ENCODE measurements around the gene DEDD2. TPM values are rescaled to one million over a fixed set of nuclear protein-coding genes. Genes with fewer than 3 reads are reported as not detected.

The DEDD2 gene
- total RNA-seq, 1 experiment from 2014 or later: 45.6 TPM

DNA sequence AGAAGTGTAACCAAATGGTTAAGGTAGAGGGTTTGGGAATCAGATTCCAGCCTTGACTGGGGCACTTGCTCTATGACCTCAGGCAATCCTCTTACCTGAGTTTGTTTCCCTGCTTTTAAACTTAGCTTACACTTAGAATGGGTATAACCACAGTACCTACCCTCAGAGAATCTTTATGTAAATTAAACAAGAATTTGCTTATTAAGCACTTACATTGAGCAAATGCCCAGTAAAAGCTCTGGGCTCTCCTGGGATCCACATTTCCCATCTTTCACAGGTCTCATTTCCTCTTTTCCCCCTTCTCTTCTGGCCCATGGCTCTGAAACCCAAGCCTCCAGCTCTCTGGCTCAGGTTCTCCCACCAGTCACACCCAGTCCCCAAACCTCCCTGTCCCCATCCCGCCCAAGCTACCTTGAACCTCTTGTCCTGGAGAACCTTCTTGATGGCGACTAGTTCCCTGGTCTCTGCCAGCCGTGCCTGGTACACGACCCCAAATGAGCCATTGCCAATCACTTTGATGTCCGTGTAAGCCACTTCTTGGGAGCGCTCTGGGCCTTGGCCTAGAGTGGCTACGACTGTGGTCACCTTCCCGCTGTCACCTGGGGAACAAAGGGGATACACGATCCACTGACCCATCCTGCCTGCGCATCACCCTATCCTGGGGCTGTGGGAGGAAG lies 22.2 kb upstream of the DEDD2 start:
- BruUV-seq (replicated peaks): no TSS peak

DNA sequence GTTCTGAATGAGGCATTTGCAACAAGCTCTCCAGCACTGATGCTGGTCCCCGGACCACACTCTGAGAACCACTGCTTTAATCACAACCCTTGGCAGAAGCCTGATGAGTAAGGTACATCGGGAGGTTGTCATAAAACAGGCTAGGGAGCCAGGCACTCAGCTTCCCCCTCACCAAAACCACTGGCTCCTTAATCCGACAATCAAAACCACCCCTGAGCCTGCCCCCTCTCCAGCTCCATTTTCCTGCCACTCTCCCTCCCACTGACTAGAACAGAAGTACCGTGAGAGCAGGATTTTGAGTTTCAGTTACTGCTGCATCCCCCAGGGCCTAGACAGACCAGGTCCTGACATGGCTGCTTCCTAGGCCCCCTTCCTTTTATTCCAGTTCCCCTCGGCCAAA lies 17.7 kb upstream of the DEDD2 start:
- peaks cover 5% of the 10 kb centered on the region; the same call in 1 of the 2 replicates for H4K20me1 ChIP-seq (ENCODE audit: insufficient read depth)
- no peaks in the 10 kb centered on the region for H3K9me2 ChIP-seq (ENCODE audit: insufficient read depth)
- POLR2A ChIA-PET (ENCODE audit: unreplicated experiment): interaction anchor here (0.6 kb wide), 1 partner anchor 68 kb away, joined by 3 read pairs; no protein-coding TSS in a partner anchor

More for the DNA sequence above, 22.2 kb upstream of the DEDD2 start:
- Histone ChIP-seq H2AFZ (no peak overlapping the region), H3K9me3 (ENCODE audit: insufficient read depth, low read depth) (no peaks in the 10 kb centered on the region), H3K4me1 (replicated peaks; ENCODE audit: insufficient read depth) (peaks cover 11% of the 10 kb centered on the region), H3K36me3 (ENCODE audit: low read depth) (no peaks in the 10 kb centered on the region), H3K4me3 (no peak overlapping the region), H3F3A (ENCODE audit: insufficient read depth, low read depth) (0 out of 2 replicates have a peak, but pooled peaks cover 2% of the 10 kb centered on the region), H3K4me2 (no peak overlapping the region), H3K79me2 (ENCODE audit: low read depth) (peaks cover 42% of the 10 kb centered on the region), H3K9me2 (ENCODE audit: insufficient read depth) (no peaks in the 10 kb centered on the region), H3K27ac (no peak overlapping the region), H4K20me1 (ENCODE audit: insufficient read depth) (no peaks in the 10 kb centered on the region), H3K27me3 (ENCODE audit: insufficient read depth, low read depth) (no peaks in the 10 kb centered on the region)
- DNase-seq: no peak
- POLR2A ChIA-PET (ENCODE audit: unreplicated experiment): no interaction called here
- intact Hi-C loops (cut with micrococcal nuclease; ENCODE audit: unreplicated experiment): loop anchor here (5.0 kb wide), 3 partner anchors 32 to 193 kb away; no protein-coding TSS in a partner anchor
- CTCF ChIA-PET: no interaction called here
- no peak for TF ChIP-seq EZH2 (IDR thresholded peaks at IDR 0.05; ENCODE audit: low read depth)
- TF ChIP-seq, protein P1, sequence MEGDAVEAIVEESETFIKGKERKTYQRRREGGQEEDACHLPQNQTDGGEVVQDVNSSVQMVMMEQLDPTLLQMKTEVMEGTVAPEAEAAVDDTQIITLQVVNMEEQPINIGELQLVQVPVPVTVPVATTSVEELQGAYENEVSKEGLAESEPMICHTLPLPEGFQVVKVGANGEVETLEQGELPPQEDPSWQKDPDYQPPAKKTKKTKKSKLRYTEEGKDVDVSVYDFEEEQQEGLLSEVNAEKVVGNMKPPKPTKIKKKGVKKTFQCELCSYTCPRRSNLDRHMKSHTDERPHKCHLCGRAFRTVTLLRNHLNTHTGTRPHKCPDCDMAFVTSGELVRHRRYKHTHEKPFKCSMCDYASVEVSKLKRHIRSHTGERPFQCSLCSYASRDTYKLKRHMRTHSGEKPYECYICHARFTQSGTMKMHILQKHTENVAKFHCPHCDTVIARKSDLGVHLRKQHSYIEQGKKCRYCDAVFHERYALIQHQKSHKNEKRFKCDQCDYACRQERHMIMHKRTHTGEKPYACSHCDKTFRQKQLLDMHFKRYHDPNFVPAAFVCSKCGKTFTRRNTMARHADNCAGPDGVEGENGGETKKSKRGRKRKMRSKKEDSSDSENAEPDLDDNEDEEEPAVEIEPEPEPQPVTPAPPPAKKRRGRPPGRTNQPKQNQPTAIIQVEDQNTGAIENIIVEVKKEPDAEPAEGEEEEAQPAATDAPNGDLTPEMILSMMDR (conservative IDR thresholded peaks at IDR 0.05): no peak

GRCh38 chr19:42234364-42234763 lies 16.9 kb upstream of the DEDD2 start:
- Histone ChIP-seq H3K9me2 (ENCODE audit: insufficient read depth) (no peaks in the 10 kb centered on the region), H3K4me2 (no peak overlapping the region), H3K9me3 (ENCODE audit: insufficient read depth, low read depth) (no peaks in the 10 kb centered on the region), H4K20me1 (ENCODE audit: insufficient read depth) (peaks cover 10% of the 10 kb centered on the region; the same call in 1 of the 2 replicates), H3K4me3 (no peak overlapping the region), H3F3A (ENCODE audit: insufficient read depth, low read depth) (peaks cover 35% of the 10 kb centered on the region; the same call in 1 of the 2 replicates), H3K27ac (no peak overlapping the region), H3K36me3 (ENCODE audit: low read depth) (peaks cover 12% of the 10 kb centered on the region; the same call in 1 of the 2 replicates), H3K27me3 (ENCODE audit: insufficient read depth, low read depth) (no peaks in the 10 kb centered on the region), H3K79me2 (ENCODE audit: low read depth) (peaks cover 5% of the 10 kb centered on the region), H2AFZ (no peak overlapping the region), H3K4me1 (replicated peaks; ENCODE audit: insufficient read depth) (no peaks in the 10 kb centered on the region)
- TF ChIP-seq, protein P1 (conservative IDR thresholded peaks at IDR 0.05): no peak
- TF ChIP-seq EZH2 (IDR thresholded peaks at IDR 0.05; ENCODE audit: low read depth): no peak
- CTCF ChIA-PET: no interaction called here
- intact Hi-C loops (cut with micrococcal nuclease; ENCODE audit: unreplicated experiment): no loop called here
- POLR2A ChIA-PET (ENCODE audit: unreplicated experiment): no interaction called here
- no peak for DNase-seq
- no TSS peak for BruUV-seq (replicated peaks)

More for the DNA sequence above, 17.7 kb upstream of the DEDD2 start:
- no peaks in the 10 kb centered on the region for H3K9me3 ChIP-seq (ENCODE audit: insufficient read depth, low read depth)
- peaks cover 8% of the 10 kb centered on the region; the same call in 1 of the 2 replicates for H3K36me3 ChIP-seq (ENCODE audit: low read depth)
- H3K79me2 ChIP-seq (ENCODE audit: low read depth): peaks cover 14% of the 10 kb centered on the region
- H3K4me3 ChIP-seq: no peak overlapping the region
- no peak overlapping the region for H2AFZ ChIP-seq
- no peak overlapping the region for H3K4me2 ChIP-seq
- TF ChIP-seq, protein P1 (conservative IDR thresholded peaks at IDR 0.05): no peak
- no peak for TF ChIP-seq EZH2 (IDR thresholded peaks at IDR 0.05; ENCODE audit: low read depth)
- H3K27me3 ChIP-seq (ENCODE audit: insufficient read depth, low read depth): no peaks in the 10 kb centered on the region
- H3F3A ChIP-seq (ENCODE audit: insufficient read depth, low read depth): peaks cover 29% of the 10 kb centered on the region; the same call in 1 of the 2 replicates
- no peak for DNase-seq
- CTCF ChIA-PET: no interaction called here
- H3K27ac ChIP-seq: no peak overlapping the region
- no TSS peak for BruUV-seq (replicated peaks)
- intact Hi-C loops (cut with micrococcal nuclease; ENCODE audit: unreplicated experiment): no loop called here
- no peaks in the 10 kb centered on the region for H3K4me1 ChIP-seq (replicated peaks; ENCODE audit: insufficient read depth)
